ENCODE results near the gene FAT1.

- TF ChIP-seq CTCF (conservative IDR thresholded peaks at IDR 0.05) (no peak), ZFX (IDR thresholded peaks at IDR 0.05) (no peak)
These were observed 157.6 kb downstream of the FAT1 start for GRCh38 chr4:186566068-186566467.

Data from C4-2B (cell line).